GM21619 (cell line): ENCODE results near the gene POLD1.
A peak's percentile ranks its signal among the peaks of the same experiment; 100 is the strongest.

Source experiments
- ATAC-seq: cut with Tn5 transposase; IDR thresholded peaks from one replicate; pipeline ENCODE4 v1.9.1; 2021; ENCODE audit not compliant: unreplicated experiment

The POLD1 gene

DNA sequence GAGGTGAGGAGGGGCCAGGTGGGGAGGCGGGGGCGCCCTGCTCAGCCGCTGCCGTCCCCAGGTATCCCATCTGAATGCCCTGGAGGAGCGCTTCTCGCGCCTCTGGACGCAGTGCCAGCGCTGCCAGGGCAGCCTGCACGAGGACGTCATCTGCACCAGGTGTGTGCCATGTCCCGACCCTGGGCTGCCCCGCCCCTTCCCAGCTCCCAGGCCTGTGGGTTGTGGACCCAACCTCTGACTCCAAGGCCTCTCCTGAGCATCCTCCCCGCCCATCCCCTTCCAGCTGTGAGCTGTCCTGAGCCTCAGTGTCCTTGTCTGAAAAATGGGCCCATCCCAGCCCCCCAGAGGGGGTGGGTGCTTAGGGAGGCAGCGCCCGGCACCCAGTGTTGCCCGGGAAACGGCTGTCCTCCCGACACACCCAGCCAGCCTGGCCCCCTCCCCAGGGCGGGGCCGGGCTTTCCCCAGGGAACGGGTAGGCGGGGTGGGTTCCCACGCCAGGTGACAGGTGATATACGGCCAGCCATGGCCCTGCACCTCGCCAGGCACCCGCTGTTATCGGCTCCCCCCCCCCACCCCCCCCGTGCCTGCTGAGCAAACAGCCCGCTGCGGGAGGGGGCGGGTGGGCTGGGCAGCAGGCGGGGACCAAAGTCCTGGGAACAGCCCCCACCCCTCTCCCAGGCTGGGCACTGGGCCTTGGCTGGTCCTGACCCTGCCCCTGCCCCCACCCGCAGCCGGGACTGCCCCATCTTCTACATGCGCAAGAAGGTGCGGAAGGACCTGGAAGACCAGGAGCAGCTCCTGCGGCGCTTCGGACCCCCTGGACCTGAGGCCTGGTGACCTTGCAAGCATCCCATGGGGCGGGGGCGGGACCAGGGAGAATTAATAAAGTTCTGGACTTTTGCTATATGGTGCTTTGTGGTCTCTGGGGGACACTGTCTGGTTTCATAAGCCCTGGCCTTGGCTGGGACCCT lies 33.2 kb downstream of the POLD1 start:
- no peak for ATAC-seq

DNA sequence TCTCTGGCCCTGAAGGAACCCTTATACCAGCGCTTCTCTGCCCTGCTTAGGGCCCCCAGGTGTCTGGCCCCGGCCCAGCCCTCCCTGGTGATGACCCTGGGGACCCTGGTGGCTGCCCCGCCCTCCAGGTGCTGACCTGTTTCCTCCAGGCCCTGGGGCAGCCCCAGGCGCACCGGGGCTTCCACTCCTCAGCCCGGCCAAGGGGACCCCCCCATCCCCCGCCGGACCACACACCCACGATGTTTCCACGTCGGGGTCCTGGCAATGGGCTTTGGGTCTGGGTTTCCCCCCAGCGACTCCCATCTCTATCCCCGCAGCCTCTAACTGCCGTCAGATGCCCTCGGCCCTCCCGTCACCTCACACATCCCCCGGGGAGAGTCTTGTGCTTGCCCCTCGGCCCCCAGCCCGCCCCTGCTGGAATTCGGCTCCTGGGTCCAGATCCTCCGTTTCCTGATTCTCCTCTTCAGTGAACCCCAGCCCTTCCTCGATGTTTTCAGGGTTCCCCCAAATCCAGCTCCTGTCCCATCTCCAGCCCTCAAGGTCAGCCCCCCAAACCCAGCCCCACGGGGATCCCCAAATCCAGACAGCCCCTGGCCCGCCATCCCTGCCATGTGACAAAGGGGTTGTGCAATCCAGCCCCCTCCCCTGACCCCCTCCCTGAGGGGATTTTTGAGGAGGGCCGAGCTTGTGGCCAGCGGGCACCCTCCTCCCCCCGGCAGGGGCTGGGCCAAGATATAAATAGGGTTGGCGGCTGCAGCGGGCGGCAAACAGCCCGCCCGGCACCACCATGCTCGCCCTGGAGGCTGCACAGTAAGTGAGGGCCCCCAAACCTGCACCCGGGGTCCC lies 34.3 kb downstream of the POLD1 start, which contains the start of gene SPIB:
Gene SPIB (plus strand): TSS at position 763 of the 846 bp plus-strand sequence. CDS start 25 bp downstream, at position 788.
- no peak for ATAC-seq

DNA sequence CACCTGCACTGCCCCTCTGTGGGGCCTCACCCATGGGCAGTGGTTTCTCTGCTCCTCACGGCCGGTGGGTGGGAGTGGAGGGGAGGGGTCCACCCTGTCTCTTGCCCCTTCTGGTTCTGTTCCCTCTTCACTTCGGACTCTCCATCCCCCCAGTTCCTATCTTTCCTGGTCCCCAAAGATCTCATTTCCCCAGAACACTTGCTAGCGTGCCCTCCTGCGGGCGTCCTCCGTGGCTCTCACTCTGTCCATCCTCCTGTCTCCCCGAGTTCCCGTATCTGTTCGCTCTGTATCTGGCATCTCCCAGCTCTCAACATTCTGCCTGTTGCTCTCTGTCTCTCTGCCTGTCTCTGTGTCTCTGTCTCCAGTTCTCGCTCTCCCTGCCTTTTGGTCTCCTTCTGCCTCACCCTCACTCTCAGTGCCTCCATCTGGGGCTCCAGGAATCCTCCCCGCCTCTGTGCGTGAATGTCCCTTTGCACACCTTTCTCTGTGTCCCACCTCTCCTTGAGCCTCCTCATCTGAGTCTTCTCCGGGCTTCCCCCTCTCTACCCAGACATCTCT lies 35.0 kb downstream of the POLD1 start:
- no peak for ATAC-seq

DNA sequence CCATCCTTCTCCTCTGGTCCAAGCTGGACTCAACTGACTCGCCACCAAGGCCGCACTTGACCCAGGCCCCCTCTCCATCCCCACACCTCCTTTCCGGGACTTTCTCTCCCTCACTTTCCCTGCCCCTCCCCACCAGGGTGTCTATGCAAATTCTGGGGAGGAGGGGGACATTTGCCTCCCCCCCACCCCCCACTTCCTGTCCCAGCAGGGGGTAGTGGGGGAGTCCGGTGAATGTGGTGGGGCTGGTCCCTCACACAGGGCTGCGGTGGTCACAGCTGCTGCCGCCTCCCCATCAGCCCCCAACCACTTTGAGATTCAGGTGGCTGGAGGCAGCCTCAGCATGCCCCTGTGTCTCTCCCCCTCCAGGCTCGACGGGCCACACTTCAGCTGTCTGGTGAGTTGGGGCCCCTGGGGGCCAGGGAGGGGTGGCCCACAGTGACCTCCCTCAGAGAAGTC lies 35.5 kb downstream of the POLD1 start:
- no peak for ATAC-seq

DNA sequence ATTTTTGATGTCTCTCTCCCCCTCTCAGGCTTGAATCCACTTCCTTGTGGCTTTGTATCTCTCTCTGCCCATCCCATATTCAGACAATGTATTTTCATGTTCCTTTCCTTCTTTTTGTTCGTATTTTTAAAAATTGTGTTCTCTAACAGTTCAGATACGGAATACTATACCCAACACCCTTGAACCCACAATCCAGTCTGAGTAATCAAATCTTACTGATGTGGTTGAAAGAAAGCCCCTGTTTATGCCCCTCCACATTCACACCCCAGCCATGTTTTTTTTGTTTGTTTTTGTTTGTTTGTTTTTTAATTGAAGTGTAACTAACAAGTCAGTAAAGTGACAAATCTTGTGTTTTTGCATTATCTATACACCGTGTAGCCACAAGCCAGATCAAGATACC lies 36.0 kb downstream of the POLD1 start:
- ATAC-seq, result no peak

DNA sequence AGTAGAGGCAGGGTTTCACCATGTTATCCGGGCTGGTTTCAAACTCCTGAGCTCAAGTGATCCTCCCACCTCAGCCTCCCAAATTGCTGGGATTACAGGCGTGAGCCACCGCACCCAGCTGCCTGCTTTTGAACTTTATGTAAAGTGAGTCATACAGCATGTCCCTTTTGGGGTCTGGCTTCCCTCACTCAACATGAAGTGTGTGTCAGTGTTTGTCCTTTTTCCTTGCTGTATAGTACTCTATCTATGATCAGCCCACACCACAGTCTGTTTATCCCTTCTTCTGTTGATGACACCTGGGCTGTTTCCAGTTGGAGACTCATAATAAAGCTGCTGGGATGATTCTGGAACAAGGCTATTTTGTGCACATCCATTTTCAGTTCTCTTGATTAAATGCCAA lies 36.7 kb downstream of the POLD1 start:
- ATAC-seq, result no peak

DNA sequence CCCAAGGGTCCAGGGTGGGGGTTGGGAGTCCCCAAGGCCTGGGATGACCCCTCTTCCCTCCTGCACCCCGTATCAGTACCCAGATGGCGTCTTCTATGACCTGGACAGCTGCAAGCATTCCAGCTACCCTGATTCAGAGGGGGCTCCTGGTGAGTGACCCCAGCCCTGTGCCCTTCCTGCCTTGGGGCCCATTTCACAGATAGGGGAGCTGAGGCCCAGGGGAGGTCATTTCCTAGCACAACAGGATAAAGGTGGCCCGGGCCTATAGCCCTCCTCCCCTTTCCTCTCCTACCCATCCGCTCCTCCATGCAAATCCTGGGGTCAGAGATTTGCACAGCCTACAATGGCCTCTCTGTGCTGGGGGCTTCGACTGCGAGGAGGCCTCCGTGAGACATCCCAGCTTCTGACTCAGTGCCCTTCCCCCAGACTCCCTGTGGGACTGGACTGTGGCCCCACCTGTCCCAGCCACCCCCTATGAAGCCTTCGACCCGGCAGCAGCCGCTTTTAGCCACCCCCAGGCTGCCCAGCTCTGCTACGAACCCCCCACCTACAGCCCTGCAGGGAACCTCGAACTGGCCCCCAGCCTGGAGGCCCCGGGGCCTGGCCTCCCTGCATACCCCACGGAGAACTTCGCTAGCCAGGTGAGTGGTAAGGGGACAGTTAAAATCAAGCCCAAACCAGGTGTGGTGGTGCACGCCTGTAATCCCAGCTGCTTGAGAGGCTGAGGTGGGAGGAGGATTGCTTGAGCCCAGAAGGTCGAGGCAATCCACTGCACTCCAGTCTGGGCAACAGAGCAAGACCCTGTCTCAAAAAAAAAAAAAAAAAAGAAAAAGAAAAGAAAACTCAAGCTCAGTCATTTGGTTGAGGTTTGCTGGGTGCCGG lies 38.5 kb downstream of the POLD1 start:
- ATAC-seq, result no peak

DNA sequence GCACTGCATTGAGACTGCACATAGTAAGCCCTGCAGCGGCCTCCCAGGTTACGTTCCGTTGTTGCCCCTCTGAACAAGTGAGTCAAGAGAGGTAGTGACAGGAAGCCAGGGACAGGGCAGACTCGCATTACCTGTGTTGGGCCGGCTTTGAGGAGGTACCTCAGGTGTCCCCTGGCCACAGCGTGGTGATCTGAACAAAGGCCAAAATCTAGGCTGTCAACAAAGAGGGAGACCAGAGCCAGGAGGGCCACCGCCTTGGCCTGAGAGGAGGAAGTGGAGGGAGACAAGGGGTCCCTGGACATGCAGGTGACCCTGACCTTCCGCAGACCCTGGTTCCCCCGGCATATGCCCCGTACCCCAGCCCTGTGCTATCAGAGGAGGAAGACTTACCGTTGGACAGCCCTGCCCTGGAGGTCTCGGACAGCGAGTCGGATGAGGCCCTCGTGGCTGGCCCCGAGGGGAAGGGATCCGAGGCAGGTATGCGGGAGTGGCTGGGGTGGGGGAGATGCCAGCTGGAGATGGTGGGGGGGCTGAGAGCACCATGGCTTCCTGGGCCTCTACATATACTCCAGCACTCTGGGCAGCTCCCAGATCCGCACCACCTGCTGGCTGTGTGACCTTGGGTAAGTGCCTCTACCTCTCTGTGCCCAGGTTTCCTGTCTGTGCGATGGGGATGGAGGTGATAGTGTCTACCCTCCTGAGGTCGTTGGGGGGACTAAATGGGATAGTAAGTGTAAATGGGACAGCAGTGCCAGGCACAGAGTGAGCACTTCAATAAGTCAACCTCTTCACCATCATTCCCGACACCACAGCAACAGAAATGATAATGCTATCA lies 39.3 kb downstream of the POLD1 start:
- ATAC-seq, result no peak

DNA sequence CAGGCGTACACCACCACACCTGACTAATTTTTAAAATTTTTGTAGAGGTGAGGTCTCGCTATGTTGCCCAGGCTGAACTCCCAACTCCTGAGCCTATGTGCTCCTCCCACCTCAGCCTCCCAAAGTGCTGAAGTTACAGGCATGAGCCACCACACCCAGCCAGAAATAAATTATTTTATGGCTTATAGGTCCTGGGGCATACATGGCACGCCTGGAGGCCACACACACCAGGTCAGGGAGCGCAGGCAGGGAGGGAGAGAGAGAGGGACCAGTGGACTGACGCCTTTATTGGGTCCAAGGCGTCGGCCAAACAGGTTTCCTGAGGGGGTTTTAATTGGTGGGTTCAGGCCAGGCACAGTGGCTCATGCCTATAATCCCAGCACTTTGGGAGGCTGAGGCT lies 41.4 kb downstream of the POLD1 start:
- no peak for ATAC-seq

DNA sequence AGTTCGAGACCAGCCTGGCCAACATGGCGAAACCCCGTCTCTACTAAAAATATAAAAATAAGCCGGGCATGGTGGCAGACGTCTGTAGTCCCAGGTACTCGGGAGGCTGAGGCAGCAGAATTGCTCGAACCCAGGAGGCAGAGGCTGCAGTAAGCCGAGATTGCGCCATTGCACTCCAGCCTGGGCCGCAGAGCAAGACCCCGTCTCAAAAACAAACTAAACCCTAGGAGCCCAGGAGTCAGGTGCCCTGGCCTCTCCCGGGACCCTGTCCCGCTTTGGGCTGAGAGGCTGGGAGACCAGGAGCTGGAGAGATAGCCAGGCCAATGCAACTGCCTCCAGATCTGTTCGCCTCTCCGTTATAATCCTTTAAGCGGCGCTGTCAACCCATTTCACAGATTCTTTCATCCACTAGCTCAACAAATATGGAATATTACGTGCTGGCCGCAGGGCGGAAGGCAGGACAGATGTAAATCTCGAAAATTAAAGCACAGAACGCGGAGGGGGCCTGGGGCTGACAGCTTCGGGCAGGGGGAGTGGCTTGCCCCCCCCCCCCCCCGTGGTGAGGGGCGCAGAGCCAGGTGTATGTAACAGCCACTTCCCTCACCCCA lies 43.3 kb downstream of the POLD1 start:
- ATAC-seq, result no peak

DNA sequence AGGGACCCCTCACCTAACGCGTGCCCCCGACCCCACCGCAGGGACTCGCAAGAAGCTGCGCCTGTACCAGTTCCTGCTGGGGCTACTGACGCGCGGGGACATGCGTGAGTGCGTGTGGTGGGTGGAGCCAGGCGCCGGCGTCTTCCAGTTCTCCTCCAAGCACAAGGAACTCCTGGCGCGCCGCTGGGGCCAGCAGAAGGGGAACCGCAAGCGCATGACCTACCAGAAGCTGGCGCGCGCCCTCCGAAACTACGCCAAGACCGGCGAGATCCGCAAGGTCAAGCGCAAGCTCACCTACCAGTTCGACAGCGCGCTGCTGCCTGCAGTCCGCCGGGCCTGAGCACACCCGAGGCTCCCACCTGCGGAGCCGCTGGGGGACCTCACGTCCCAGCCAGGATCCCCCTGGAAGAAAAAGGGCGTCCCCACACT lies 43.9 kb downstream of the POLD1 start:
- ATAC-seq, result no peak

DNA sequence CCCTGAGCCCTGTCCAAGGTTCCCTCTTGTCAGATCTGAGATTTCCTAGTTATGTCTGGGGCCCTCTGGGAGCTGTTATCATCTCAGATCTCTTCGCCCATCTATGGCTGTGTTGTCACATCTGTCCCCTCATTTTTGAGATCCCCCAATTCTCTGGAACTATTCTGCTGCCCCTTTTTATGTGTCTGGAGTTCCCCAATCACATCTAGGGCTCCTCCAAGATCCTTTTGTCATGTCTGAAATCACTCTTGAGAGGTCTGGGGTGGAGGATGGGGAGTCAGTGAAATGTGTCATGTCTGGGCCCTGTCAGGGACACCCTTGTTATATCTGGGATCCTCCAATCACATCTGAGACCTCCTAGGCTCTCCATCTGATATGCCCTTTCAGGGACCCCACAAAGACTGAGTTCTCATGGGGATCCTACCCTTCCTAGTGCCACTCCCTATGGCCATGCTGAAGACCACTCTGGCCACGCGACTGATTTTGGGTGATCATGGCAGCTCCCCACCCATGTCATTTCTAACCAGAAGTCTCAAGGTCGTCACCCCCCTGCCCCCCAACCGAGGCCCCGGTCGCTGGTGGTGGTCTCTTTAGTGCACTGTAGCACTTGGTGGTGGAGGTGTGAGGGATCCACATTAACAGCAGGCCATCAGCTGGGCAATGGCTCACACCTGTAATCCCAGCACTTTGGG lies 44.8 kb downstream of the POLD1 start:
- ATAC-seq, result no peak

DNA sequence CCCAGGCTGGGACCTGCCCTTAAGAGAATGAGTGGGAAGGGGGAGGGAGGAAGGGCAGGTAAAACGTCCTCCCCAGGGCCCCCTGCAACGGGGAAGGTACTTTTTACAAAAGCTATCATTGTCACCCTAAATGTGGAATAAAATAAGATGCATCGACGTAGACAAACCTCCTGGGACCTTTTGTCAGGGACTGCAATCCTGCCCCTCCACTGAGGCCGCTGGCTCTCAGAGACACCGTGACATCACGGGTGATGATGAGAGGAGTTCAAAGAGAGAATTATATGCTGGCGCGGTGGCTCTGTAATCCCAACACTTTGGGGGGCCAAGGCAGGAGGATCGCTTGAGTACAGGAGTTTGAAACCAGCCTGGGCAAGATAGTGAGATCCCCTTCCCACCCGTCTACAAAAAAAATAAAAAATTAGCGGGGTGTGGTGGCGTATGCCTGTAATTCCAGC lies 46.8 kb downstream of the POLD1 start:
- ATAC-seq, result no peak

DNA sequence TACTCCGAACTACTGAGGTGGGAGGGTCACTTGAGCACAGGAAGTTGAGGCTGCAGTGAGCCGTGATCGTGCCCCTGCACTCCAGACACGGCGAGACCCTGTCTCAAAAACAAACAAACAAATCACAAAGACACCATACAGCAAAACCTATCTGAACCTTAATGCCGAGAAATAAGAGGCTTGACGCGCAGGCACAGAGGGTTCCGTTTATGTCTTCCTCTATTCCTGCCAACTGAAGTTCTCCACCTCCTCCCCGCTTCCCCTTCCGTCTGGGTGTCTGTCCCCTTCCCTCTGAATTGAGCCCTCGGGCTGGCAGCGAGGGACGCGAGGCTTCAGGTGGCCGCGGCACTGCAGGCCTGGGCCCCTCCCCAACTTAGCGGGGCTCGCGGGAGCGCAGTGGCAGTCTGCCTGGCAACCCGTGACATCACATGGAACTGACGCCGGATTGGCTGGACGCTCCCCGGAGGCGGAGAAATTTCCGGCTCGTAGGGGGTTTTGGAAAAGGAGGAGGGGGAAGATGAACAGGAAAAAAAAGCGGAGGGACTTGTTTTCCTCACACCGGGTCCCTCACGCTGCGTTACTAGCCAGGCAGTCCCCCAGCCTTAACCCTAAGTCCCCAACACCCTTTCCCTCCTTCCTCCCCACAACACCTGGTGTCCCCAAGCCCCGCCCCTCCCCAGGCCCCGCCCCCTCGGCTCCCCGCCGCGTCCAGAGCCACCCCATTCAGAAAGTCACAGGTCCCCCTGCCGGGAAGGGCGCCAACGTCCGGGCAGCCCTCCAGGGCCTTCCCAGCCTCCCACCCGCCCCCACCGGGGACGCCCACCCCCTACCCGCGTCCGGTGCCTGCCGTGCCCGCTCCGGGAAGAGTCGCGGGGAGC lies 47.4 kb downstream of the POLD1 start:
- peak; percentile 64 for ATAC-seq

DNA sequence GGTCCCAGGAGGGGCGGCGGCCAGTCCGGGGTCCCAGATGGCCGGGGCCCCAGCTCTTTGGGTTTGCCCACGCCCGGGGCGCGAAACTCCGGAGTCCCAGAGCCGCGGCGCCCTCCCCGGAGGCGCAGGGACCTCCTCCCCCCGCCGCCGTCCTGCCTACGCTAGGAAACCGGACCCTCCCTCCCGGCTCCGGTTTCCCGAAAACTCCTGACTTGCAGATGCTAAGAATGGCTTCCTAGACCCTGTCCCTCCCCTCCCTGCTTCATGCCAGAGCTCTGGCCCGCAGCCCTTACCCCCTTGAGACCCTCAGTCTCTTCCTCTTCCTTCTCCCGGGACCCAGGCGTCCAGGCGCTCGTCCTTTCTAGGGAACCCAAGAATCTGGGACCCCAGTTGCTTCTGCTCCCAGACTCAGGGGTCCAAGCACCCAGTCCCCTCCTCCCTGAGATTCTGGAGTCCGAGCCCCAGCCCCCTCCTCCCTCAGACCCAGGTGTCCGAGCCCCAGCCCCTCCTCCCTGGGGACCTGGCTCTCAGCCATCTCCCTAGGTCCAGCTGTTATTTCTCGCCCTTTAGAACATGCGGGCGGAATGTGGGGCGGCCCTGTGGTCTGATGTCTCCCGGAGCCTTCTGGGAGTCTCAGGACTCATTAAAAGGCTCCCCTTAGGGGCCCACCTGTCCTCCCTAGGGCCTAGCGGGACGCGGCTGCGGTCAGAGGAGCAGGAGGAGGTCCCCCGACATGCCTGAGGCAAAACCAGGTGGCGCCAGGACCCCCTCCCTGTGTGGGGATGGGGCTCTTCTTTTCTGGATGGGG lies 48.3 kb downstream of the POLD1 start, which contains the start of gene MYBPC2:
Gene MYBPC2 (plus strand): TSS at position 672 of the 808 bp plus-strand sequence. CDS start 62 bp downstream, at position 734.
- ATAC-seq, result peak; percentile 4
